Smooth muscle cell of the brain vasculature (primary cell): Measurements from ENCODE around the gene ZNF48.
A peak's percentile ranks its signal among the peaks of the same experiment; 100 is the strongest.

Experiments
- DNase-seq: peaks from one replicate; pipeline ENCODE4 v3.0.0-alpha.2; 2012; ENCODE audit warnings: low read depth, low spot score

ZNF48 gene

GRCh38 chr16:30439720-30440348 lies 44.6 kb downstream of the ZNF48 start:
- no peak for DNase-seq

GRCh38 chr16:30443631-30444030 lies 48.4 kb downstream of the ZNF48 start:
- no peak for DNase-seq

GRCh38 chr16:30444231-30445148 lies 49.3 kb downstream of the ZNF48 start:
- DNase-seq, result no peak

GRCh38 chr16:30445149-30445407 lies 49.9 kb downstream of the ZNF48 start:
- no peak for DNase-seq

GRCh38 chr16:30445408-30446202 lies 50.4 kb downstream of the ZNF48 start, which contains the start of gene SEPHS2:
SEPHS2 (minus strand) TSS chr16:30445874; CDS start chr16:30445727, 147 bp downstream.
- DNase-seq, result peak; percentile 93

GRCh38 chr16:30446203-30446595 lies 51.0 kb downstream of the ZNF48 start:
- DNase-seq, result no peak

GRCh38 chr16:30447512-30448226 lies 52.4 kb downstream of the ZNF48 start:
- DNase-seq, result no peak

GRCh38 chr16:30449116-30449435 lies 53.9 kb downstream of the ZNF48 start:
- DNase-seq, result no peak
